AG04449 (cell line): ENCODE data around the gene DOC2A.

Experiments used
- CTCF ChIA-PET: fragments of 350-600 bp; formaldehyde crosslinking; extraction: SDS; loops from one replicate; lab custom pipeline; 2021; ENCODE audit warnings: antibody characterized with exemption; lab: Yijun Ruan, JAX
- POLR2A ChIA-PET: fragments of 400-600, 350-600 bp; formaldehyde crosslinking; extraction: SDS; loops from one replicate; lab custom pipeline; 2020; ENCODE audit warnings: antibody characterized with exemption, inconsistent platforms; lab: Yijun Ruan, JAX
- DNase-seq: peaks from one replicate; pipeline ENCODE4 v3.0.0-alpha.2; 2010; ENCODE audit warnings: low read depth, low spot score
- H3K4me3 ChIP-seq: 2 replicates; pipeline ENCODE4 v1.5.1; 2011; ENCODE audit warnings: low read depth, mild to moderate bottlenecking, control low read depth, low read length
- TF ChIP-seq, protein P1 (sequence below): IDR thresholded peaks from one replicate; pipeline ENCODE4 v1.5.1; 2011; ENCODE audit warnings: mild to moderate bottlenecking, moderate library complexity, low read length, control low read depth, inconsistent platforms; ENCODE audit not compliant: insufficient read depth; ENCODE audit errors: missing control alignments

Gene DOC2A

GRCh38 chr16:29975134-29975538 lies 35.7 kb downstream of the DOC2A start:
- CTCF ChIA-PET, result interaction anchor here (0.8 to 1.6 kb wide), 5 partner anchors 11 to 167 kb away, joined by 3 to 12 read pairs (median 6); no protein-coding TSS in a partner anchor
- H3K4me3 ChIP-seq, result peak overlapping the region; percentile 95
- TF ChIP-seq, protein P1, sequence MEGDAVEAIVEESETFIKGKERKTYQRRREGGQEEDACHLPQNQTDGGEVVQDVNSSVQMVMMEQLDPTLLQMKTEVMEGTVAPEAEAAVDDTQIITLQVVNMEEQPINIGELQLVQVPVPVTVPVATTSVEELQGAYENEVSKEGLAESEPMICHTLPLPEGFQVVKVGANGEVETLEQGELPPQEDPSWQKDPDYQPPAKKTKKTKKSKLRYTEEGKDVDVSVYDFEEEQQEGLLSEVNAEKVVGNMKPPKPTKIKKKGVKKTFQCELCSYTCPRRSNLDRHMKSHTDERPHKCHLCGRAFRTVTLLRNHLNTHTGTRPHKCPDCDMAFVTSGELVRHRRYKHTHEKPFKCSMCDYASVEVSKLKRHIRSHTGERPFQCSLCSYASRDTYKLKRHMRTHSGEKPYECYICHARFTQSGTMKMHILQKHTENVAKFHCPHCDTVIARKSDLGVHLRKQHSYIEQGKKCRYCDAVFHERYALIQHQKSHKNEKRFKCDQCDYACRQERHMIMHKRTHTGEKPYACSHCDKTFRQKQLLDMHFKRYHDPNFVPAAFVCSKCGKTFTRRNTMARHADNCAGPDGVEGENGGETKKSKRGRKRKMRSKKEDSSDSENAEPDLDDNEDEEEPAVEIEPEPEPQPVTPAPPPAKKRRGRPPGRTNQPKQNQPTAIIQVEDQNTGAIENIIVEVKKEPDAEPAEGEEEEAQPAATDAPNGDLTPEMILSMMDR, result no peak
- DNase-seq, result no peak
- POLR2A ChIA-PET, result interaction anchor here (1.1 to 3.2 kb wide), 3 partner anchors 10 to 49 kb away, joined by 5 to 18 read pairs (median 10); partner anchors contain the start of genes HIRIP3 and KCTD13

- peak overlapping the region; percentile 95 for H3K4me3 ChIP-seq
- POLR2A ChIA-PET, result interaction anchor here (1.5 to 3.2 kb wide), 4 partner anchors 11 to 48 kb away, joined by 4 to 18 read pairs (median 10); partner anchors contain the start of genes HIRIP3 and KCTD13
- TF ChIP-seq, protein P1, result no peak
- DNase-seq, result no peak
- CTCF ChIA-PET, result interaction anchor here (0.8 to 4.2 kb wide), 6 partner anchors 13 to 154 kb away, joined by 3 to 27 read pairs (median 4); partner anchors contain the start of genes MVP and TMEM219
Measured at GRCh38 chr16:29974291-29975133, 36.3 kb downstream of the DOC2A start.

GRCh38 chr16:29973384-29974246 lies 37.2 kb downstream of the DOC2A start, which contains the start of gene TAOK2:
Gene TAOK2, plus strand, starts transcription at chr16:29973868. Its CDS starts 3,905 bp downstream, at chr16:29977773.
- TF ChIP-seq, protein P1, result no peak
- peak within 1 kb of the TSS; percentile 95 for H3K4me3 ChIP-seq
- POLR2A ChIA-PET, result interaction anchor here (0.5 to 3.2 kb wide), 10 partner anchors 9 to 147 kb away, joined by 3 to 18 read pairs (median 6); partner anchors contain the start of genes ASPHD1, HIRIP3, KCTD13 and TMEM219
- DNase-seq, result peak; percentile 92
- CTCF ChIA-PET, result interaction anchor here (0.9 to 4.2 kb wide), 10 partner anchors 10 to 166 kb away, joined by 3 to 27 read pairs (median 4); partner anchors contain the start of genes HIRIP3, INO80E, KCTD13 and MVP

GRCh38 chr16:29972992-29973383 lies 37.8 kb downstream of the DOC2A start:
- TF ChIP-seq, protein P1, result no peak
- ChIA-PET CTCF (interaction anchor here (0.7 to 4.2 kb wide), 10 partner anchors 10 to 165 kb away, joined by 3 to 27 read pairs (median 4); partner anchors contain the start of genes HIRIP3, INO80E, KCTD13 and MVP), POLR2A (interaction anchor here (0.5 to 3.2 kb wide), 10 partner anchors 9 to 147 kb away, joined by 3 to 18 read pairs (median 6); partner anchors contain the start of genes ASPHD1, HIRIP3, KCTD13 and TMEM219)
- DNase-seq, result no peak
- H3K4me3 ChIP-seq, result no peak overlapping the region

DNA sequence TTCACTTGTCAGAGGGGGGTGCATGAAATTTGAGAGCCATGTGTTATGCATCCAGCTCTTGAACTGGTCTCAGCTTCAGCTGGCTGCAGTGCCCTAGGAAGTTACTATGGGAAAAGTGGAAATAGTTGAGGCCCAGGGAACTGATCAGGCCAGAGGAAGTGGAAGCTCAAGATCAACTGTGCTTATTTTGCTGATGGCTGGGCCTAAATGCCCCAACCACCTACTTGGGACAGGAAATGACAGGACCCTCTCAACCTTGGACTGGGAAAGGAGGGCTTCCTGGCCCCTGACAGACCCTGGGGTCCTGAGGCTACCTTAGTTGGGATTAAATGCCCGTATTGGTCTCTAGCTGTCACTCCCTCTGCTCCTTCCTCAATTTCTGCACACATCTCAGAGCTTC lies 38.3 kb downstream of the DOC2A start:
- H3K4me3 ChIP-seq, result no peak overlapping the region
- TF ChIP-seq, protein P1, result no peak
- ChIA-PET CTCF (interaction anchor here (0.7 to 4.2 kb wide), 7 partner anchors 11 to 165 kb away, joined by 3 to 27 read pairs (median 6); partner anchors contain the start of genes KCTD13, PAGR1 and TMEM219), POLR2A (interaction anchor here (1.0 to 3.2 kb wide), 4 partner anchors 10 to 46 kb away, joined by 3 to 18 read pairs (median 14); partner anchors contain the start of genes HIRIP3, KCTD13 and TMEM219)
- DNase-seq, result no peak
